GM21723 (cell line): ENCODE data around the gene KLF16.

ENCODE experiments used
- ATAC-seq: cut with Tn5 transposase; IDR thresholded peaks from one replicate; pipeline ENCODE4 v1.9.1; 2021; ENCODE audit warnings: mild to moderate bottlenecking, moderate library complexity; ENCODE audit not compliant: unreplicated experiment

KLF16 gene

GRCh38 chr19:1826557-1827521 lies 36.5 kb downstream of the KLF16 start:
- no peak for ATAC-seq

- ATAC-seq, result no peak
Observed at GRCh38 chr19:1825909-1826556, 37.3 kb downstream of the KLF16 start.

- ATAC-seq, result no peak
Observed at GRCh38 chr19:1824252-1824622, 39.1 kb downstream of the KLF16 start.

GRCh38 chr19:1823539-1824251 lies 39.7 kb downstream of the KLF16 start:
- ATAC-seq, result no peak

GRCh38 chr19:1823020-1823419 lies 40.4 kb downstream of the KLF16 start:
- no peak for ATAC-seq

GRCh38 chr19:1822210-1822609 lies 41.2 kb downstream of the KLF16 start:
- ATAC-seq, result no peak

- no peak for ATAC-seq
Observed at GRCh38 chr19:1819341-1820255, 43.8 kb downstream of the KLF16 start.

- no peak for ATAC-seq
Observed at GRCh38 chr19:1818549-1819195, 44.7 kb downstream of the KLF16 start.

GRCh38 chr19:1817553-1818179 lies 45.7 kb downstream of the KLF16 start:
- ATAC-seq, result no peak

GRCh38 chr19:1816530-1817298 lies 46.7 kb downstream of the KLF16 start:
- no peak for ATAC-seq

- no peak for ATAC-seq
Observed at GRCh38 chr19:1815605-1816529, 47.5 kb downstream of the KLF16 start.

GRCh38 chr19:1814833-1815604 lies 48.4 kb downstream of the KLF16 start:
- no peak for ATAC-seq

GRCh38 chr19:1814391-1814790 lies 49.0 kb downstream of the KLF16 start:
- no peak for ATAC-seq

- ATAC-seq, result no peak
Observed at GRCh38 chr19:1813192-1814182, 49.9 kb downstream of the KLF16 start.

- peak; percentile 76 for ATAC-seq
Observed at GRCh38 chr19:1812426-1813191, 50.8 kb downstream of the KLF16 start.
